GM19452 (cell line): ENCODE data around the gene LY6G5C.

Experiments
- ATAC-seq: cut with Tn5 transposase; IDR thresholded peaks from one replicate; pipeline ENCODE4 v1.9.1; 2021; ENCODE audit not compliant: unreplicated experiment

The LY6G5C gene, protein sequence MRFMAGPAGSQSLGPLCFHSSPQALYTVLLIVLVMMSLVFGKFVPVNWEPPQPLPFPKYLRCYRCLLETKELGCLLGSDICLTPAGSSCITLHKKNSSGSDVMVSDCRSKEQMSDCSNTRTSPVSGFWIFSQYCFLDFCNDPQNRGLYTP

DNA sequence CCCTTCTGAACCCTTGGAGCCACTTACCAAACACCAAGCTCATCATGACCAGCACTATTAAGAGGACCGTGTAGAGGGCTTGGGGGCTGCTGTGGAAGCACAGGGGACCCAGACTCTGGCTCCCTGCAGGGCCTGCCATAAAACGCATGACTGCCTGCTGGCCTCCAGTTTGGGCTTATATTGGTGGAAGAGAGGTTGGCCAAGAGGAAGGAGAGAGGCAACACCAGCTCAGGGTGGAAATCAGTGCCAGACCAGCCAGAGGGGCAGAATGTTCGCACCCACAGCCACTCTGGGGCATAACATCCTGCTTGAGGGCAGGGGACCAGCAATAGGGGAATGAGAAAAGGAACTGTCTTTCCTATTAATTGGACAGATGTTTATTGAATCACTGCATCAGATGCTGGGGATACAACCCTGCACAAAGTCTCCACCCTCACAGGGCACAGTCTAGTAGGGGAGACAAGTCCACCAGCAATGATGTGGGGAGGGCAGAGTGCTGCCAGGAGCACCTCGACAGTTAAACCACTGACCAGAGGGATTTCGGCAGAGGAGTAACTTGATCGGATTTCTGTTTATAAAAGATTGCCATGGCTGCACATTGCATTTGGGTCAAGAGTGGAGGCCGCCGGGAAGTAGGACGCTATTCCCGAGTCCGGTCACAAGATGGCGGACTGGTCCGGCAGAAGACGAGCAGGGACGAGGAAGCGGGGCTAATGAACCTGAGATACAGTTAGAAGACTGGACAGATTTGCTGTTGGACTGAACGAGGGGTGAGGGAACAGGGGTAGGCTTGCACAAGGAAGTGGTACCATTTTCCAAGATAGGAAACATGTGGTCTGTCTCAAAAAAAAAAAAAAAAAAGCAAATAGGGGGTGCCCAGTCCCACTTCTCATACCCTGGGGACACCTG lies at the start of gene LY6G5C:
TSS of gene LY6G5C (minus strand) at position 842 of the 909 bp plus-strand sequence. CDS start at position 148, 694 bp downstream.
- no peak for ATAC-seq

DNA sequence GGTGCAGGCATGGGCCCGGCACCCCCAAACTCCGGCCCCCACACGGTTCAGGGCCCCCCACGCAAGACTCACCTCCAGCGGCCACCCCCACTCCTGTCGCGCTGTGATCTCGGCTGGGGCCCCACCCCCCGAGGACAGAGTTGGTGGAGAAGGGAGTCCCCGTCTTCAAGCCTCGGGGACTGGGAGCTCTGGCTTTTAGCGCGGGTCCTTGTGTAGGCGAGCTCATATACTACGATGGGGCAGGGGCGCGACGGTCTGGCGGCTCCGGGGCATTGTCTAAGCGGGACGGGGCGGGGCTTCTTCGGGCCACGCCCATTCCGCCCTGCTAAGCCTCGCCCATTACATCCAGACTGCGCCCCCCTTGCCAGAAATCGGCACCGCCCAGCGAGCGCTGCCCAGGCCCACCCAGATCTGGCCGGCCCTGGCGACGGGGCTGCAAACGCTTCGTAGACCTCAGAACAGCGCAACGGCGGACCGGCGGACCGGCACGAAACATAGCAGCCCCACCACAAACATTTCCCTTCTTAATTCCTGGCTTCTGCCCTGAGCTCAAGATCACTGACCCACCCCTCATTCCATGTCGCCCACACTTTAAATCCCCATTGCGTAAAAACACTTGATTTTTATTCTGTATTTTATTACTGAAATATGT lies 49.2 kb upstream of the LY6G5C start:
- no peak for ATAC-seq

- ATAC-seq, result no peak
Measured at GRCh38 chr6:31729515-31729978, 48.7 kb upstream of the LY6G5C start.

GRCh38 chr6:31728767-31729514 lies 48.1 kb upstream of the LY6G5C start, which contains the start of gene DDAH2:
DDAH2 (minus strand) TSS chr6:31729299; CDS start chr6:31729161, 138 bp downstream.
- no peak for ATAC-seq

- no peak for ATAC-seq
Measured at GRCh38 chr6:31727717-31728671, 47.1 kb upstream of the LY6G5C start.

DNA sequence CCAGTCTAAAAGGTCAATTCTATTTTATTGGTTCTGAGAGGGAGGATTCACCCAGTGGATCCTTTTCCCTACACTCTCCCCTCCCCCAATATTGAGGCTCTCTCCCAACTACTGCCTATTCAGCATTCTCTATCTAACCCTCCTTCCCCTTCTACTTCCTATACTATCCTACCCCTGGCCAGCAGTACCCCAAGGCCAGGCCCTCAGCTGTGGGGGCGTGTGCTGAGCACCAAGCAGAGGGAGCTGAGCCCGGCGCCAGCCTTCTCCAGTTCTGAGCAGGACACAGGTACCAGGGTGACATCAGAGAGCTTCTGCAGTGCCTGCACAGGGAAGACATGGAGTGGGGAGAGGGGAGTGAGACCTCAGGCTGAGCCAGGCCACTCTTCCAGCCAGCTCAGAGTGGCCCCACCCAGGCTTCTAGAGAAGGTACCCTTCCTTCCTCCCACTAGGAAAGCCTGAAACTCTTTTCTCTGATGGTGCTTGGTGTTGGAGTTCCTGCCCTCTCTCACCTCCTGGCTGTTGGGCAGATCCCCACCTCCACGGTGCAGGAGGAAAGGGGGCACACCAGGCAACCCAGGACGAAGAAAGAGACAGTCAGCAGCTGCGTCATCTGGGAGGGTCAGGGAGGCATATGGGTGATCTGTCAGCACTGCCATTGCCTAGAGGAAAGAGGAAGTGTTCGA lies 46.3 kb upstream of the LY6G5C start:
- no peak for ATAC-seq

DNA sequence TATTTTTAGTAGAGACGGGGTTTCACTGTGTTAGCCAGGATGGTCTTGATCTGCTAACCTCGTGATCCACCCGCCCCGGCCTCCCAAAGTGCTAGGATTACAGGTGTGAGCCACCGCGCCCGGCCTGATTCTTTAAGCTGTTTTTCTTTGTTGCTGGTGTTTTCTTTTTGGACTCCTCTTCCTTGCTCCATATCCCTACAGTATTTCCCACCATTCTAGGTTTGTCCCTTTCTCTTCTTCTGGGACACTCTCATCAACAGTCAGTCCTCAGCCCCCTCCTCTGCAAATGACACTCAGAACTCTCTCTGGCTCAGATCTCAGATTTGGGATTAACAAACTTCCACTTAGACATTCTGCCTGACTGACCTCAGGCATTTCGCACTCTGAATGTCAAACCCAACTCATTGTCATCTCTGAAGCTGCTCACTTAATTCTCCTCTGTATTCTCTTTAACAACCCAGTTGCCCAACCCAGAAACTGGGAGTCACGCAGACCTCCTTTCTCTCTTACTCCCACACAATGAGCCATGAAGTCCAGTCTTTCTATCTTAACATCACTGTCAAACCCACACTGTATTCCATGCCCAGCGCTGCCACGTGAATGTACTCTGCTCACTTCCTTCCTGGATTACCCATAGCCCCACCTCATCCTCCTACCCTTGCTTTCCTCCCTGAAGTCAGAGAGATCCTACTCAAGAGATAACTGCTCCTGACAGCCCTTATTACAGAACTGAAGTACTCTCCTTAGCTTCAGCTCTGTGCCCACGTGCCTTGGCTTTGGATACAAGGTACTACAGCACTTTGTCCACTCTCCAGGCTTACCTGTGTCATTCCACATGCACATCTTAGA lies 44.9 kb upstream of the LY6G5C start:
- no peak for ATAC-seq

DNA sequence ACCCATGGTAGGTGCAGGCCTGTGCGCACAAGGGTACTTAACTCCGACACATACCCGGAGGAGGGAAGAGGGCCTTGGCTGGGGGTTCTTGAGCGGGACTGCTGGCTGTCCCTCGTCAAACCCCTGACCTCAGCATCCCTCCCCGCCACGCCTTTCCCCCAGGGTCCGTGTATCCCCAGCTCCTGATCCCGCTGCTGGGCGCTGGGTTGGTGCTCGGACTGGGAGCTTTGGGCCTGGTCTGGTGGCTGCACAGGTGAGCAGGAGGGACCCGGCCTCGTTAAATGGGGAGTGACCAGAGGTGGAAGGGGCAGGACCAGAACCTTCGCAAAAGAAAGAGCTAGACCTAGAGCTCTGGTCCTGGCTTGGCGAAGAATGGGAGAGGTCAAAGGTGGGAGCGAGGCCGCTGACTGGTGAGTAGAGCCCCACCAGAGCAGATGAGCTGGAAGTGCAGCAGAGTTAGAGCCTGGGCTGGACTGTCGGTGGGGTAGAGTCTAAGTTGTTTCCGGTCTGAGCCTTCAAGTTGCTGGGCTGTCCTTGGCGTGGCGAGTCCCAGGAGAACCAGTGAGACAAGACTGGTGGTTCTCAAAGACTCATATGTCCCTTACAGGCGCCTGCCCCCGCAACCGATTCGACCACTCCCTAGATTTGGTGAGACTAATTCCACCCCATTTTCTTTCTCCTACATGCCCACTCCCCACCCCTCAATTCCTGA lies 43.3 kb upstream of the LY6G5C start:
- no peak for ATAC-seq

DNA sequence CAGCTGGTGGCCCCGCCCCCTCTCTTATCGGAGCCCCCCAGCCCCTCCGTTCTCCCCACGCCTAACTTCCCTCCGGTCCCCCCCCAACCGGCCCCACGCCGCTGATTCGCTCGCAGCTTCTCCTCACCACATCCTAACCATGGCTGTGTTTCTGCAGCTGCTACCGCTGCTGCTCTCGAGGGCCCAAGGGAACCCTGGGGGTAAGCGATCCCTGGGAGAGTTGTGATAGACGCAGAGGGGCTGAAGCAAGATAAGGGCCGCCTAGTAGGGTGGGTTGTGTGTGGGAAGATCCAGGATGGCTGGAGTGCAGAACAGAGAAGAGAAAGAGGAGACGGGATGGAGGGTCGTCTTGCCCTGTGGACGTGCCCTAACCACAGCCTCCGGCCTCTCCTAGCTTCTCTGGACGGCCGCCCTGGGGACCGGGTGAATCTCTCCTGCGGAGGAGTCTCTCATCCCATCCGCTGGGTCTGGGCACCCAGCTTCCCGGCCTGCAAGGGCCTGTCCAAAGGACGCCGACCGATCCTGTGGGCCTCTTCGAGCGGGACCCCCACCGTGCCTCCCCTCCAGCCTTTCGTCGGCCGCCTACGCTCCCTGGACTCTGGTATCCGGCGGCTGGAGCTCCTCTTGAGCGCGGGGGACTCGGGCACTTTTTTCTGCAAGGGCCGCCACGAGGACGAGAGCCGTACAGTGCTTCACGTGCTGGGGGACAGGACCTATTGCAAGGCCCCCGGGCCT lies 42.5 kb upstream of the LY6G5C start, which contains the start of gene MPIG6B:
TSS of gene MPIG6B (plus strand) at position 129 of the 735 bp plus-strand sequence. CDS start at position 140, 11 bp downstream.
- ATAC-seq, result no peak

DNA sequence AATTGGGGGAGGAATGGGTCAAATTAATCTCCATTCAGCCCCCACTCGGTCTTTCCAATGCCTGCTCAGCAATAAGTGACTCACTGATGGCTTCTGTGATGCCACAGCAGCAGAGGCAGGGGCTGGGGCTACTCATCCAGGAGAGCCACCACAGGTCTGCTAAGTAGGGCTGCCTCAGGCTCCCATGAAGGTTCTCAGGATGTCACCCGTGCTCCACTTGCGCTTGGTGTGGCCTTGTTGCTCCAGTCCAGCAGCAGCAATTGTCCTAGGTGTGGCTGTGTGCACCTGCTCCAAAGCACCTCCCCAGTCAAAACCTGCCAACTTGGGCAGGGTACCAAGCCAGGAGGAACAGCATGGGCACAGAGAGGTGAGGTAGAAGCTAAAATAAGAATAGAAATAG lies 41.3 kb upstream of the LY6G5C start:
- no peak for ATAC-seq

GRCh38 chr6:31721351-31722020 lies 40.6 kb upstream of the LY6G5C start, which contains the start of gene LY6G6C:
LY6G6C (minus strand) TSS chr6:31721746; CDS start chr6:31721679, 67 bp downstream.
- no peak for ATAC-seq

DNA sequence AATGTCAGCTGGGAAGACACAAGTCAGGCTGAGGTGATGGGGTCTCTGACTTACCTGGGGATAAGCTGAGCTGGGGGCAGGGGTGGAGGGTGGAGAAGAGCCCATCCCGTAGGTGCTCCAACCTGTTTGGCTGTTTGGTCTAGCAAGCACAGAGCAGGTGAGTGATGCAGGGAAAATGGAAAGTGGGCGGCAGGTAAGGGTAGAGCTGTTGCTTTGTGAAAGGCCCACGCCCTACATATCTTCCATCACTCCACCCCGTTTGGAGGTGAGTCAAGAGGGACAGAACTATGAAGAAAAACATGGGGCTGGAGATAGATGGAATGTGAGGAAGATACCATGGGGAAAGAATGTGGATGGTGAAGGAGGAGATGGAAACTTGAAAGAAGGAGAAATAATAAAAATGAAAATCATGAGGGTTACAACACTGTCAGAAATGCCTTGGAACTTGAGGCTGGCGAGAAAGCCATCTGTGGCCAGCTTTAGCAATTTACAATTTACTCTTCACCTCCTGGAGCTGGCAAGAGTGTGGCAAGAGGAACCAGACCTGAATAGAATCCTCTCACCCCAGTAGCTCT lies 39.4 kb upstream of the LY6G5C start:
- ATAC-seq, result no peak

GRCh38 chr6:31719001-31719400 lies 38.1 kb upstream of the LY6G5C start:
- ATAC-seq, result no peak

GRCh38 chr6:31718265-31718664 lies 37.4 kb upstream of the LY6G5C start:
- ATAC-seq, result no peak

- ATAC-seq, result no peak
Measured at GRCh38 chr6:31717499-31718222, 36.8 kb upstream of the LY6G5C start.
